NCI-H2171 (cell line): ENCODE data around the gene SCN5A.

ENCODE experiments used
- DNase-seq: peaks from one replicate; lab custom pipeline; 2025; lab: John Stamatoyannopoulos, UW

The SCN5A gene

GRCh38 chr3:38538773-38539353 is 110.6 kb downstream of the SCN5A start:
- DNase-seq, result no peak

- DNase-seq, result no peak
Observed at GRCh38 chr3:38536671-38537070, 112.8 kb downstream of the SCN5A start.

- DNase-seq, result no peak
Observed at GRCh38 chr3:38534604-38535003, 114.9 kb downstream of the SCN5A start.

GRCh38 chr3:38534180-38534579 is 115.3 kb downstream of the SCN5A start:
- no peak for DNase-seq

GRCh38 chr3:38533285-38533976 is 116.1 kb downstream of the SCN5A start:
- no peak for DNase-seq

GRCh38 chr3:38532529-38532928 is 117.0 kb downstream of the SCN5A start:
- no peak for DNase-seq

- no peak for DNase-seq
Observed at GRCh38 chr3:38528457-38528856, 121.0 kb downstream of the SCN5A start.

GRCh38 chr3:38526792-38527191 is 122.7 kb downstream of the SCN5A start:
- DNase-seq, result no peak

GRCh38 chr3:38524141-38524739 is 125.2 kb downstream of the SCN5A start:
- DNase-seq, result no peak

- no peak for DNase-seq
Observed at GRCh38 chr3:38522002-38522401, 127.5 kb downstream of the SCN5A start.

- peak; percentile 6 for DNase-seq
Observed at GRCh38 chr3:38521391-38521987, 128.0 kb downstream of the SCN5A start.

- DNase-seq, result no peak
Observed at GRCh38 chr3:38519651-38520050, 129.8 kb downstream of the SCN5A start.

GRCh38 chr3:38519000-38519399 is 130.5 kb downstream of the SCN5A start:
- no peak for DNase-seq

- no peak for DNase-seq
Observed at GRCh38 chr3:38516669-38517068, 132.8 kb downstream of the SCN5A start.

GRCh38 chr3:38515367-38515766 is 134.1 kb downstream of the SCN5A start:
- DNase-seq, result no peak

- no peak for DNase-seq
Observed at GRCh38 chr3:38511546-38511945, 137.9 kb downstream of the SCN5A start.

GRCh38 chr3:38510631-38511030 is 138.9 kb downstream of the SCN5A start:
- DNase-seq, result no peak

GRCh38 chr3:38509732-38510131 is 139.8 kb downstream of the SCN5A start:
- no peak for DNase-seq

GRCh38 chr3:38507120-38507519 is 142.4 kb downstream of the SCN5A start:
- DNase-seq, result no peak

- DNase-seq, result no peak
Observed at GRCh38 chr3:38500688-38501417, 148.6 kb downstream of the SCN5A start.
